BLaER1 (cell line): Measurements from ENCODE around the gene GUCY2D.

Source experiments
- H3K27ac ChIP-seq: shearing (Covaris generic); formaldehyde crosslinking; 2 replicates; pipeline ENCODE4 v1.8.1; 2022
- H3K27me3 ChIP-seq: shearing (Covaris generic); formaldehyde crosslinking; 2 replicates; pipeline ENCODE4 v1.8.1; 2022
- H3K36me3 ChIP-seq: shearing (Covaris generic); formaldehyde crosslinking; 2 replicates; pipeline ENCODE4 v1.8.1; 2022
- H3K4me1 ChIP-seq: shearing (Covaris generic); formaldehyde crosslinking; 2 replicates; pipeline ENCODE4 v1.8.1; 2022
- H3K4me2 ChIP-seq: shearing (Covaris generic); formaldehyde crosslinking; 2 replicates; pipeline ENCODE4 v1.8.1; 2022
- H3K4me3 ChIP-seq: shearing (Covaris generic); formaldehyde crosslinking; 2 replicates; pipeline ENCODE4 v1.8.1; 2022
- H3K9ac ChIP-seq: shearing (Covaris generic); formaldehyde crosslinking; 2 replicates; pipeline ENCODE4 v1.8.1; 2022
- H3K9me3 ChIP-seq: shearing (Covaris generic); formaldehyde crosslinking; 2 replicates; pipeline ENCODE4 v1.8.1; 2022
- H4K20me1 ChIP-seq: shearing (Covaris generic); formaldehyde crosslinking; 2 replicates; pipeline ENCODE4 v1.8.1; 2022
- Cebpa-rat ChIP-seq: shearing (Covaris generic); IDR thresholded peaks from 2 replicates; pipeline ENCODE4 v1.8.1; 2022

The GUCY2D gene

DNA sequence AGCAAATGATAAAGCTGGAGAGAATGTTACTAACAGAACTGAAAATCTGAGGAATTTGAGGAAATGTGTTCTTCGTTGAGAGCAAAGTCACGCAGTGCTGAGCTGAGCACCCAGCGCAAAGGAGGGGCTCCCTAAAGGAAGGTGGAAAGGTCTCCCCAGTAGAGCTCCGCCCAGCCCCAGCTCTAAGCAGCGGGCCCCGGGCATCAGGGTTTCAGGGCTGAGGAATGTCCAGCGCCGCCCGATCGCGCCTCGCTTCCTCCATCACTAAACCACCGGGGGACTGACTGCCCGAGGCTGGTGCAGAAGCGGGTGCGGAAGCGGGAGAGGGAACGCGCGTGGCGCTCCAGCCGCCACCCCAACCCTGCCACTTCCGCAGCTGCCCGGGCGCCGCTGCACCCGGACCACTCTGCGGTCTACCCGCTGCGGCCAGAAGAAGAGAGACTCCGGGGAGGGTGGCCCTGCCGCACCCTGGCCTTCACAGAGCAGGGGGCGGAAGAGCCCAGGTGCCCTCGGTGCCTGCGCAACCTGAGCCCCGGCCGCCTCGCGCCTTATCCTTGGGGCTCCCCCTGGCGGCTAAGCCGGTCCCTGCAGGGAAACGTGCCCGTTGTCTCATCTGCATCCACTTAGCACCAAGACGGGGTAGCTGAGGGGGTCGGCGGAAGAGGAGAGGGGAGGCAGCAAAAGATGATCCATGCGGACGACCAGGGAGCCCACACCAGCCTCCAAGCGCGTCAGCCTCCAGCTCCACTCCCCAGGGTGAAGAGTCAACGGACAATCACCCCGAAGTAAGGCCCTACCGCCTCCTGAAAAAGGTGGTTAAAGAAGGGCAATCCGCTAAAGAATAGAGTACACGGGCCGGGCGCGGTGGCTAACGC lies 12.4 kb upstream of the GUCY2D start:
- peaks cover 26% of the 10 kb centered on the region for H3K4me1 ChIP-seq
- H4K20me1 ChIP-seq = no peaks in the 10 kb centered on the region
- peak overlapping the region; percentile 76 for H3K4me3 ChIP-seq
- no peaks in the 10 kb centered on the region for H3K9me3 ChIP-seq
- peak overlapping the region; percentile 75 for H3K9ac ChIP-seq
- no peak for TF ChIP-seq Cebpa-rat
- peak overlapping the region; percentile 91 for H3K4me2 ChIP-seq
- H3K27me3 ChIP-seq = no peaks in the 10 kb centered on the region
- H3K27ac ChIP-seq = peak overlapping the region; percentile 77
- no peaks in the 10 kb centered on the region for H3K36me3 ChIP-seq

- TF ChIP-seq Cebpa-rat = no peak
- Histone ChIP-seq H3K27ac (no peak overlapping the region), H3K4me3 (no peak overlapping the region), H4K20me1 (no peaks in the 10 kb centered on the region), H3K4me1 (peaks cover 36% of the 10 kb centered on the region), H3K27me3 (no peaks in the 10 kb centered on the region), H3K4me2 (no peak overlapping the region), H3K9ac (no peak overlapping the region), H3K36me3 (no peaks in the 10 kb centered on the region), H3K9me3 (no peaks in the 10 kb centered on the region)
Measured at GRCh38 chr17:7992516-7992915, 9.9 kb upstream of the GUCY2D start.

- no peak for TF ChIP-seq Cebpa-rat
- no peaks in the 10 kb centered on the region for H3K36me3 ChIP-seq
- no peak overlapping the region for H3K27ac ChIP-seq
Measured at GRCh38 chr17:7992924-7993323, 9.5 kb upstream of the GUCY2D start.

GRCh38 chr17:7993972-7994589 lies 8.3 kb upstream of the GUCY2D start:
- Histone ChIP-seq H3K36me3 (no peaks in the 10 kb centered on the region), H4K20me1 (no peaks in the 10 kb centered on the region), H3K27me3 (no peaks in the 10 kb centered on the region), H3K9ac (no peak overlapping the region), H3K4me1 (peaks cover 35% of the 10 kb centered on the region), H3K27ac (no peak overlapping the region), H3K4me3 (no peak overlapping the region), H3K4me2 (no peak overlapping the region), H3K9me3 (no peaks in the 10 kb centered on the region)
- TF ChIP-seq Cebpa-rat = no peak

More at GRCh38 chr17:7992924-7993323, 9.5 kb upstream of the GUCY2D start:
- no peaks in the 10 kb centered on the region for H3K9me3 ChIP-seq
- H4K20me1 ChIP-seq = no peaks in the 10 kb centered on the region
- peaks cover 38% of the 10 kb centered on the region for H3K4me1 ChIP-seq
- no peaks in the 10 kb centered on the region for H3K27me3 ChIP-seq
- H3K9ac ChIP-seq = no peak overlapping the region
- no peak overlapping the region for H3K4me2 ChIP-seq
- no peak overlapping the region for H3K4me3 ChIP-seq

DNA sequence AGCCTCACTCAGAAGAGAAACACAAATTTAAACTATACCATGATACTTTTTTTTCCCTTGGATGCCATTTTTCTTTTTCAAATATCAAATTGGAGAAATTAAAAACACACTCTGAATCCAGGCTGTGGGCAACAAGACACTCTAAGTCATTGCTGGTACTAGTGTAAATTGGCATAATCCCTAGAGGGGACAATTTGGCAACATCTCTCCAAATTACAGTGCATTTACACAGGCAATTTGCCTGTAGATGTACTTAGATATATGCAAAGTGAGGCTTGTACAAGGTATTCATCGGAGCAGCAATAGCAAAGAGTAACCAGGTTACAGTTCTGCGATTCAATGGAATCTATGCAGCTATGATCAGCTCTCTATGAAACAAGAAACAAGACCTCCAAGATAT lies 6.7 kb upstream of the GUCY2D start:
- H3K27me3 ChIP-seq = peaks cover 5% of the 10 kb centered on the region
- TF ChIP-seq Cebpa-rat = no peak
- no peaks in the 10 kb centered on the region for H4K20me1 ChIP-seq
- H3K9ac ChIP-seq = no peak overlapping the region
- H3K4me2 ChIP-seq = no peak overlapping the region
- no peak overlapping the region for H3K27ac ChIP-seq
- H3K36me3 ChIP-seq = no peaks in the 10 kb centered on the region
- no peaks in the 10 kb centered on the region for H3K9me3 ChIP-seq
- peaks cover 18% of the 10 kb centered on the region for H3K4me1 ChIP-seq
- no peak overlapping the region for H3K4me3 ChIP-seq

GRCh38 chr17:7997186-7997585 lies 5.2 kb upstream of the GUCY2D start:
- H3K27ac ChIP-seq = no peak overlapping the region
- H4K20me1 ChIP-seq = peaks cover 1% of the 10 kb centered on the region; the same call in 1 of the 2 replicates
- no peaks in the 10 kb centered on the region for H3K9me3 ChIP-seq
- TF ChIP-seq Cebpa-rat = no peak
- no peaks in the 10 kb centered on the region for H3K36me3 ChIP-seq
- no peak overlapping the region for H3K9ac ChIP-seq
- peaks cover 17% of the 10 kb centered on the region for H3K4me1 ChIP-seq
- no peak overlapping the region for H3K4me3 ChIP-seq
- peak overlapping the region; percentile 59 for H3K4me2 ChIP-seq
- peaks cover 17% of the 10 kb centered on the region for H3K27me3 ChIP-seq

GRCh38 chr17:8002721-8003593 lies 542 bp downstream of the GUCY2D start:
- peaks cover 6% of the 10 kb centered on the region; the same call in 1 of the 2 replicates for H3K9me3 ChIP-seq
- H4K20me1 ChIP-seq = peaks cover 15% of the 10 kb centered on the region; the same call in 1 of the 2 replicates
- H3K36me3 ChIP-seq = no peaks in the 10 kb centered on the region
- H3K4me2 ChIP-seq = peak overlapping the region; percentile 57
- 0 out of 2 replicates have a peak overlapping the region, but pooled peaks have one; percentile 7 for H3K4me3 ChIP-seq
- no peak overlapping the region for H3K27ac ChIP-seq
- peaks cover 15% of the 10 kb centered on the region for H3K4me1 ChIP-seq
- peaks cover 51% of the 10 kb centered on the region for H3K27me3 ChIP-seq
- no peak overlapping the region for H3K9ac ChIP-seq
- no peak for TF ChIP-seq Cebpa-rat

DNA sequence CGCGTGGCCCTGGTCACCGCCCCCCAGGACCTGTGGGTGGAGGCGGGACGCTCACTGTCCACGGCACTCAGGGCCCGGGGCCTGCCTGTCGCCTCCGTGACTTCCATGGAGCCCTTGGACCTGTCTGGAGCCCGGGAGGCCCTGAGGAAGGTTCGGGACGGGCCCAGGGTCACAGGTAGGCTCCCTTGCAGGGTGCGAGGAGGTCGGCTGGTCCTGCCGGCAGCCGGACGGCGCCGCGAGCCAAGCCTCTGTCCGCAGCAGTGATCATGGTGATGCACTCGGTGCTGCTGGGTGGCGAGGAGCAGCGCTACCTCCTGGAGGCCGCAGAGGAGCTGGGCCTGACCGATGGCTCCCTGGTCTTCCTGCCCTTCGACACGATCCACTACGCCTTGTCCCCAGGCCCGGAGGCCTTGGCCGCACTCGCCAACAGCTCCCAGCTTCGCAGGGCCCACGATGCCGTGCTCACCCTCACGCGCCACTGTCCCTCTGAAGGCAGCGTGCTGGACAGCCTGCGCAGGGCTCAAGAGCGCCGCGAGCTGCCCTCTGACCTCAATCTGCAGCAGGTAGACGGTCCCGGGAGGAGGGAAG lies 1.3 kb downstream of the GUCY2D start:
- peaks cover 51% of the 10 kb centered on the region for H3K27me3 ChIP-seq
- H3K9ac ChIP-seq = no peak overlapping the region
- H3K4me1 ChIP-seq = peaks cover 15% of the 10 kb centered on the region
- peaks cover 15% of the 10 kb centered on the region; the same call in 1 of the 2 replicates for H4K20me1 ChIP-seq
- H3K9me3 ChIP-seq = peaks cover 6% of the 10 kb centered on the region; the same call in 1 of the 2 replicates
- no peak overlapping the region for H3K4me2 ChIP-seq
- no peak overlapping the region for H3K4me3 ChIP-seq
- no peaks in the 10 kb centered on the region for H3K36me3 ChIP-seq
- no peak for TF ChIP-seq Cebpa-rat
- no peak overlapping the region for H3K27ac ChIP-seq

DNA sequence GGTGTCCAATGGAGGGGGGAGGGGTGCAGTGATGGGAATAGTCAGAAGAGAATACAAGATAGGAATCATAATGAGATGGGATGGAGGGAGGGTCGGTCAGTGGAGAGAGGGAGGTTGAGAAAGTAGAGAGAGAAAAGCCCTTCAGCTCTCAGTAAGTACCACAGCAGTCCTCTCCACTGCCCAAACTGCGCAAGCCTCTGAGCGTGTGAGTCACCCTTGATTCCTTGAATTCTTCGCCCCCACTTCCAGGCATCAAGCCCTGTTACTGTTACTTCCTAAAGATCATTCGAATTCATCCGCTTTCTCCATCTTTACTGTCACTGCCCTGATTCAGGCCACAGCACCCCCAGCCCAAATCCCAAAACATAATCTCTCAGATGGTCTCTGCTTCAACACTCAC lies 2.5 kb downstream of the GUCY2D start:
- H3K27ac ChIP-seq = no peak overlapping the region
- H3K9me3 ChIP-seq = peaks cover 6% of the 10 kb centered on the region; the same call in 1 of the 2 replicates
- H3K4me3 ChIP-seq = no peak overlapping the region
- H3K4me2 ChIP-seq = no peak overlapping the region
- peaks cover 51% of the 10 kb centered on the region for H3K27me3 ChIP-seq
- H3K36me3 ChIP-seq = no peaks in the 10 kb centered on the region
- H4K20me1 ChIP-seq = peaks cover 15% of the 10 kb centered on the region; the same call in 1 of the 2 replicates
- peaks cover 15% of the 10 kb centered on the region for H3K4me1 ChIP-seq
- H3K9ac ChIP-seq = no peak overlapping the region
- no peak for TF ChIP-seq Cebpa-rat
